ENCODE results near the gene HSD17B8. TPM values are rescaled to one million over a fixed set of nuclear protein-coding genes. Genes with fewer than 3 reads are reported as not detected.

The HSD17B8 gene
- total RNA-seq, 1 experiment from 2014 or later = 4.2 TPM

DNA sequence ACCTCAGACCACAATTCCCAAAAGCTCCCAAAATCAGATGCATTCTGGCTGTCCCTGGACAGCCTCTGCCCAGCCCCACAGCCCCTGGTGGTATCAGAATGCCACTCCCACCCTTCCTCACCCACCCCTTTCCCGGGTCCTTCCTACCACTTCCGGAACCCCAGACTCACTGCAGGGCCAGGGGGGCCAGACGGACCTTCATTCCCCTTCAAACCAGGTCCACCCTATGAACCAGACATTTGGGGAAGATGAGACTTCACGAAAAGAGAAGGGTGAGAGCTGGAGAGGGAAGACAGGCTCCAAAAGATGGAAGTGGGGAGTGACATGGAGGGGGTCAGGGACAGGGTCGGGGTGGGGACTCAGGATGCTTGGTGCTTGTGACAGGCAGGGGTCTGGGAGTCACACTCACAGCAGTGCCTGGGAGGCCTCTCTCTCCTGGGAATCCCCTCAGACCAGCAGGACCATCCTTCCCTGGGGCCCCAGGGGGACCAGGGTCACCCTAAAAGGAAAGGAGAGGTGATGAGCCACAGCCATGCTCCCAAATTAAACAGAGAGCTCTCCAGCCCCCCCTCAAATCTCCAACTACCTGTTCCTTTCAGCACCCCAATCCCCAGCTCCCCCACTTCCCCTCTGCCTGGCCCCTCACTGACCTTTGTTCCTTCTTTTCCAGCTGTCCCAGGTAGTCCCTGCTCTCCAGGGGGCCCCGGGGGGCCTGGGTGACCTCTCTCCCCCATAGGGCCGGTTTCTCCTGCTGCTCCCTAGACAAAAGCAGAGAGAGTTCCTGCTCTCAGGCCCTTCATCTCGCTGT, 32.4 kb upstream of the HSD17B8 start:
- ChIA-PET CTCF (no interaction called here), POLR2A (ENCODE audit: unreplicated experiment) (no interaction called here)
- no peak for TF ChIP-seq EZH2phosphoT487 (IDR thresholded peaks at IDR 0.05; ENCODE audit: borderline replicate concordance, low read length)
- TF ChIP-seq EZH2 (IDR thresholded peaks at IDR 0.05; ENCODE audit: low read length, unreplicated experiment) = no peak
- TF ChIP-seq, protein P1, sequence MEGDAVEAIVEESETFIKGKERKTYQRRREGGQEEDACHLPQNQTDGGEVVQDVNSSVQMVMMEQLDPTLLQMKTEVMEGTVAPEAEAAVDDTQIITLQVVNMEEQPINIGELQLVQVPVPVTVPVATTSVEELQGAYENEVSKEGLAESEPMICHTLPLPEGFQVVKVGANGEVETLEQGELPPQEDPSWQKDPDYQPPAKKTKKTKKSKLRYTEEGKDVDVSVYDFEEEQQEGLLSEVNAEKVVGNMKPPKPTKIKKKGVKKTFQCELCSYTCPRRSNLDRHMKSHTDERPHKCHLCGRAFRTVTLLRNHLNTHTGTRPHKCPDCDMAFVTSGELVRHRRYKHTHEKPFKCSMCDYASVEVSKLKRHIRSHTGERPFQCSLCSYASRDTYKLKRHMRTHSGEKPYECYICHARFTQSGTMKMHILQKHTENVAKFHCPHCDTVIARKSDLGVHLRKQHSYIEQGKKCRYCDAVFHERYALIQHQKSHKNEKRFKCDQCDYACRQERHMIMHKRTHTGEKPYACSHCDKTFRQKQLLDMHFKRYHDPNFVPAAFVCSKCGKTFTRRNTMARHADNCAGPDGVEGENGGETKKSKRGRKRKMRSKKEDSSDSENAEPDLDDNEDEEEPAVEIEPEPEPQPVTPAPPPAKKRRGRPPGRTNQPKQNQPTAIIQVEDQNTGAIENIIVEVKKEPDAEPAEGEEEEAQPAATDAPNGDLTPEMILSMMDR (conservative IDR thresholded peaks at IDR 0.05; ENCODE audit: low read depth, low read length) = no peak
- no TSS peak for BruUV-seq (replicated peaks)
- no peaks in the 10 kb centered on the region for H4K20me1 ChIP-seq (ENCODE audit: low read length)
- H3K36me3 ChIP-seq (ENCODE audit: low read depth, low read length) = no peaks in the 10 kb centered on the region
- no peak overlapping the region for H3K27ac ChIP-seq (ENCODE audit: low read length)
- DNase-seq (no peak), ATAC-seq (no peak)
- H3F3A ChIP-seq (ENCODE audit: low read length, unreplicated experiment) = no peaks in the 10 kb centered on the region
- no peak overlapping the region for H2AFZ ChIP-seq (ENCODE audit: low read length)
- no peak overlapping the region for H3K4me2 ChIP-seq (ENCODE audit: low read length)
- no peaks in the 10 kb centered on the region for H3K9me3 ChIP-seq (ENCODE audit: low read length)
- intact Hi-C loops (cut with micrococcal nuclease) = no loop called here
- H3K4me1 ChIP-seq (ENCODE audit: insufficient read depth, low read length) = no peaks in the 10 kb centered on the region
- H3K9ac ChIP-seq (ENCODE audit: low read length) = no peak overlapping the region
- no peaks in the 10 kb centered on the region for H3K27me3 ChIP-seq (ENCODE audit: low read length)
- no peak overlapping the region for H3K4me3 ChIP-seq (ENCODE audit: low read length)
- no peaks in the 10 kb centered on the region for H3K9me2 ChIP-seq (replicated peaks; ENCODE audit: low read length)
- no peaks in the 10 kb centered on the region for H3K79me2 ChIP-seq (ENCODE audit: low read length)

GRCh38 chr6:33172688-33173534, 31.5 kb upstream of the HSD17B8 start:
- no peaks in the 10 kb centered on the region for H3K4me1 ChIP-seq (ENCODE audit: insufficient read depth, low read length)
- no peak for TF ChIP-seq EZH2 (IDR thresholded peaks at IDR 0.05; ENCODE audit: low read length, unreplicated experiment)
- TF ChIP-seq, protein P1 (conservative IDR thresholded peaks at IDR 0.05; ENCODE audit: low read depth, low read length) = peak; percentile 77
- no peak for TF ChIP-seq EZH2phosphoT487 (IDR thresholded peaks at IDR 0.05; ENCODE audit: borderline replicate concordance, low read length)
- H3K27ac ChIP-seq (ENCODE audit: low read length) = no peak overlapping the region
- H3K27me3 ChIP-seq (ENCODE audit: low read length) = no peaks in the 10 kb centered on the region
- H2AFZ ChIP-seq (ENCODE audit: low read length) = no peak overlapping the region
- no peak overlapping the region for H3K4me3 ChIP-seq (ENCODE audit: low read length)
- H3K4me2 ChIP-seq (ENCODE audit: low read length) = no peak overlapping the region
- CTCF ChIA-PET = no interaction called here
- ATAC-seq = peak; percentile 71
- no peaks in the 10 kb centered on the region for H3K36me3 ChIP-seq (ENCODE audit: low read depth, low read length)
- peak; percentile 47 for DNase-seq
- no peaks in the 10 kb centered on the region for H3K9me2 ChIP-seq (replicated peaks; ENCODE audit: low read length)
- H3K9me3 ChIP-seq (ENCODE audit: low read length) = no peaks in the 10 kb centered on the region
- no peaks in the 10 kb centered on the region for H3K79me2 ChIP-seq (ENCODE audit: low read length)
- no peaks in the 10 kb centered on the region for H3F3A ChIP-seq (ENCODE audit: low read length, unreplicated experiment)
- no peaks in the 10 kb centered on the region for H4K20me1 ChIP-seq (ENCODE audit: low read length)
- intact Hi-C loops (cut with micrococcal nuclease) = no loop called here
- no peak overlapping the region for H3K9ac ChIP-seq (ENCODE audit: low read length)
- POLR2A ChIA-PET (ENCODE audit: unreplicated experiment) = no interaction called here
- no TSS peak for BruUV-seq (replicated peaks)

All from PC-3 (cell line).